Left renal pelvis (tissue), 4 donors: ENCODE measurements around the gene PTCD1. TPM values are rescaled to one million over a fixed set of nuclear protein-coding genes. Genes with fewer than 3 reads are reported as not detected.

Source experiments
- DNase-seq, 4 donors: peaks; one replicate each; pipeline ENCODE4 v3.0.0-alpha.2; 2013; ENCODE audit warnings: low read depth in 4 of 4, low spot score in 3 of 4
- polyA plus RNA-seq, 4 donors: library from polyadenylated mRNA; unstranded; fragments of 120-200 nt; gene quantifications; one replicate each; pipeline ENCODE4 v1.2.1, GENCODE V29; 2013; ENCODE audit not compliant: insufficient read length in 4 of 4

Gene PTCD1, protein sequence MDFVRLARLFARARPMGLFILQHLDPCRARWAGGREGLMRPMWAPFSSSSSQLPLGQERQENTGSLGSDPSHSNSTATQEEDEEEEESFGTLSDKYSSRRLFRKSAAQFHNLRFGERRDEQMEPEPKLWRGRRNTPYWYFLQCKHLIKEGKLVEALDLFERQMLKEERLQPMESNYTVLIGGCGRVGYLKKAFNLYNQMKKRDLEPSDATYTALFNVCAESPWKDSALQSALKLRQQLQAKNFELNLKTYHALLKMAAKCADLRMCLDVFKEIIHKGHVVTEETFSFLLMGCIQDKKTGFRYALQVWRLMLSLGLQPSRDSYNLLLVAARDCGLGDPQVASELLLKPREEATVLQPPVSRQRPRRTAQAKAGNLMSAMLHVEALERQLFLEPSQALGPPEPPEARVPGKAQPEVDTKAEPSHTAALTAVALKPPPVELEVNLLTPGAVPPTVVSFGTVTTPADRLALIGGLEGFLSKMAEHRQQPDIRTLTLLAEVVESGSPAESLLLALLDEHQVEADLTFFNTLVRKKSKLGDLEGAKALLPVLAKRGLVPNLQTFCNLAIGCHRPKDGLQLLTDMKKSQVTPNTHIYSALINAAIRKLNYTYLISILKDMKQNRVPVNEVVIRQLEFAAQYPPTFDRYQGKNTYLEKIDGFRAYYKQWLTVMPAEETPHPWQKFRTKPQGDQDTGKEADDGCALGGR
- polyA plus RNA-seq: 1 to 10 TPM; 3.9 to 6.9 (median 4.6) TPM

DNA sequence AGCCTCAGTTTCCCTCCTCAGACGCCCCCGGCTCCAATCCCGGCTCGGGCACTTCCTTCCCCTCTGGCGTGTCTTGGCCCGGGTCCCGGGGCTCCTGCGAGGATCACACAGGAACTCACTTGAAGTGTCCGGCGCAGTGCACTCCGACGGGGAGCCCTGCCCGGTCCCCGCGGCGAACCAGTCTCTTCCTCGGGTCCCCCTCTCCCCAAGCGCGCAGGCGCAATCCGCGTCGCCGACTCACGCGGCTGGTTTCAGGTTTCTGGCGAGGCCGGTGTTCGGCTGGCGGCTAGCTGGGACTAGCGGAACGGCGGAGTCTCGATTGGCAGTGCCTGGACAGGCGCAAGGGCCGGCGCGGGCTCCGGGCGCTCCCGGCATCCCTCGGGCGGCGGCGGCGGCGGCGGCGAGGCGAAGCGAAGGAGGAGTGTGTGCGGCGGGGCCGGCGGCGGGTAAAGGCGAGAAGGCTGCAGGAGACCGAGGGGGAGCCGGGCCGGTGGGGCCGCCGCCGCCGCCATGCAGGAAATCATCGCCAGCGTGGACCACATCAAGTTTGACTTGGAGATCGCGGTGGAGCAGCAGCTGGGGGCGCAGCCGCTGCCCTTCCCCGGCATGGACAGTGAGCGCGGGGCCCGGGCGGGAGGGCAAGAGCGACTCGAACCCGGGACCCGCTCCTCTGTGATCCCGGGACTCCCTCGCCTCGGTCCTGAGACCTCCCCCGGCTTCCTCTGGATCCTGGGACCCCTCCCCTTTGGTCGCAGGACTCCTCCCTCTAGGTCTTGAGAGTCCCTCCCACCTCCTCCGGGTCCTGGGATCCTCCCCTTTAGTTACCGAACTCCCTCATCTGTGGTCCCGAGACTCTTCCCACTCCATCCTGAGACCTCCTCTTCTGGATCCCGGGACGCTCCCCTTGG is at the start of gene PTCD1, which contains the start of gene CPSF4:
Gene PTCD1, minus strand, starts transcription at position 226 of the 908 bp plus-strand sequence. CDS start 3,556 bp downstream, outside the sequence.
Gene CPSF4, plus strand, starts transcription at position 371 of the 908 bp plus-strand sequence. Its CDS starts 140 bp downstream, at position 511.
- DNase-seq: peak; percentile 80 to 91 (median 85)

DNA sequence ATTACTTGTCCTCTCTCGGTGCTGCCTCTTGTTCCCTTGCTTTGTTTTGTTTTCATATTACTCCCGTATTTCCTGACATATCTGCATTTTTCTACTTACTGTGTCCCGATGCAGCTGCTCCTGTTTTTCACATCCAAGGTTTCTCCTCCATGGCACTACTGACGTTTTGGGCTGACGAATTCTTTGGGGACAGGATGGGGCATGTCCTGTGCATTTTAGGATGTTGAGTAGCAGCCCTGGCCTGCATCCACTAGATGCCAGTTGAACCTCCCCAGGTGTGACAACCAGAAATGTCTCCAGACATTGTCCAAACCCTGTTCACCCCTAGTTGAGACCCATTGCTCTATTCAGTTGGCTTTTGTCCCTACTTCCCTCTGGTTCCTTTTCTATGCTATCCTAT is 46.5 kb upstream of the PTCD1 start:
- DNase-seq: no peak

DNA sequence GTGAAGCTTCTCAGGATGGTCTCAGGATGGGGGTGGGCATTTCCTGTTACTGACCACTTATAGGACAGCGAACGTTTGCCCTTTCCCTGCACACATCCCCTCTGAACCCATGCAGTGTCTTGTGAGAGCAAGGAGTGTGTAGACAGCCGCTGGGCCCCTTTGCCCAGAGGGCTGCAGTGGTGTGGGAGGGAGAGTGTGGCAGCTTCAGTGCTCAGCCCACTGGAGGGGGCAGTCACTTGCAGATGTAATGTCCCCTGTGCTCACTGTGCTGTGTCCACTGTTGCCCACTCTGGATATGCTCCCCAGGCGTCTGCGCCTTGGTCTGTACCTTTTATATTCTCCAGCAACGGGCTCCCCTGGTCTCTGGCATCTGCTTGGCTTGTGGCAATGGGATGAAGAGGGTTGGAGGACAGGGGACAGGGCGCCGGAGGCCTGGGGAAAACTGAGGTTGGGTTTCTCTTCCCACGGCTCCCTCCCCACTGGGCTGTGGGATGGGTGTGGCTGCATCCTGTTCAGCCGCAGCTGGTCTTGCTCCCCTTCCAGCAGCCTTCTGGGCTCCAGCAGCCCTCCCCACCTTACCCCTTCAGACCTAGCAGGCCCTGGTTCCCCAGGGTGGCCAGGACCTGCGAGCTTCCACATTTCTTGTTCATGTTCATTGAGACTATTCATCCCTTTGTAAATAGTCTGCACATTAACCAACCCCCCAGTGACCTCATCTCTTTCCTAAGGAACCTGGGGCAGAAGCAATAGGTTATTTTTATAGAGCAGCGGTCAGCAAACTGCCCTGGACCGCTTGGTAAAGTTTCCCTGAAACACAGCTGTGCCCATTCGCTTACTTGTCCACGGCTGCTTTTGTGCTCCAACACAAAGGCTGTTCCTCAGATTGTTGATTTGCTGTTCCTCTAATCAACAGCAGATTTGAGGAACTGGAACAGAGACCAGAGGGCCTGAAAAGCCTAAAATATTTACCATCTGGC is 40.2 kb upstream of the PTCD1 start:
- no peak for DNase-seq

DNA sequence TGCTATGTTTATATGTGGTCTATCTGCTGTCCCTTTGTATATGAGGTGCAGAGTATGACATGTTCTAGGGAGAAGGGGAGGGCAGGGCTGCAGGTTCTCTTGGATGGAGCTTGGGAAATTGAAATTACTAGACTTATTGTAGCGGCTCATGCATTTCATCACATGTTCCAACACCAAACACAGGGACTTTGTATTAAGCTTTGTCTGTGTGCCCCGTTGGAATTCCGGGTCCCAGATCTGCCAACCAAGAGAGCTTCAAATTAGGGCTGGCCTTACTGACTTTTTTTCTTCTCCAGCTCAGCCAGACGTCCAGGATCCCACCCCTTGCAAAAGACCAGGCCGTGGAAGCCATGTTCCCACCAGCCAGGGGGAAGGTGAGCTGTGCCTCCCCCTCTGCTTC is 37.5 kb upstream of the PTCD1 start:
- no peak for DNase-seq

DNA sequence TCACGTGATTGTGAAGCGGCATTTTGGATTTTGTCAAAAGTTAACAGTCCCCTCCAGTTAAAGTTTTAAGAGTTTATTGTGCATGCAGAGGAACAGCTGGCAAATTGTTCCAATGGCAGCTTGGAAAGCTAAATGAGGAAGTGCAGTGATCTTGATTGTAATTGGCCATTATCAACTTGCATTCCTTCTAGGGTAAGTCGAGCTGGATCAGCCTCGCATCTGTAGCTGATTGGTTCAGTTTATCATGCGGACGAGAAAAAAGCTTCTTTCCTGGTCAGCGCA is 34.7 kb upstream of the PTCD1 start:
- peak in 2 of 4 donors; percentile 21 to 22 for DNase-seq

DNA sequence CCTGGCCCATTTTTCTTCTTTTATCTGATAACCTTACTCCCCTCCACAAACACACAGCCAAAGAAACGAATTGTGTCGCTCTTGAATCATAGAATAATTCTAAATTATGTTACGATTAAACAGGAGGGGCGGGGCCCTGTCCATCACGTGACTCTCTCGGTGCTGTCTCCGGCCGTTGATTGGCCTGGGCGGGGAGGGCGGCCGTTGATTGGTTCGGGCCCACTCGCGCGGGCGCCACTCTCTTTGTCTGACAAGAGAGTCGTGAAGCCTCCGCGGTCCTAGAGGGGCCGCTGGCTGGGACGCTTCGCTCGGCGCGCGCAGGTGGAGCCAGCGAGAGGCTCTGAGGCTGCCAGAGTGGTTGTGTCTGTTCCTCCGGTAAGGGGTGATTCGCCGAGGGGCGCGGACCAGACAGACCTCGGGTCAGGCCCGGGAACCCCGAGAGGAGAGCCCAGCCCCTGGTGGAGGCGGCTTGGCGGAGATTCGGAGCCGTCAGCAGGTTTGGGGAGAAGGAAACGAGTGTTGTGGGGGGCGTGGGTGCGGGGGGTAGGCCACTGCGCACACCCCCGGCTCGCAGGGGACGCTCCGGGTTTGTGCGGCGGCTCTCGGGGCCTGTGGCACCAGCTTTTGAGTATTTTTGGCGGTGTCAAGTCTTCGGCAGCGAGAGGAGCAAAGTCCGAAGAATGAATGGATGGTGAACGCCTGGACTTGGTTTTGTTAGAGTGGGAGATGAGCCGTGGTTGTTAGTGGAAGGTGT is 34.1 kb upstream of the PTCD1 start, which contains the start of gene ZNF789:
Gene ZNF789, plus strand, starts transcription at position 330 of the 754 bp plus-strand sequence. CDS start 3,567 bp downstream, outside the sequence.
- DNase-seq: peak; percentile 81 to 92 (median 88)

DNA sequence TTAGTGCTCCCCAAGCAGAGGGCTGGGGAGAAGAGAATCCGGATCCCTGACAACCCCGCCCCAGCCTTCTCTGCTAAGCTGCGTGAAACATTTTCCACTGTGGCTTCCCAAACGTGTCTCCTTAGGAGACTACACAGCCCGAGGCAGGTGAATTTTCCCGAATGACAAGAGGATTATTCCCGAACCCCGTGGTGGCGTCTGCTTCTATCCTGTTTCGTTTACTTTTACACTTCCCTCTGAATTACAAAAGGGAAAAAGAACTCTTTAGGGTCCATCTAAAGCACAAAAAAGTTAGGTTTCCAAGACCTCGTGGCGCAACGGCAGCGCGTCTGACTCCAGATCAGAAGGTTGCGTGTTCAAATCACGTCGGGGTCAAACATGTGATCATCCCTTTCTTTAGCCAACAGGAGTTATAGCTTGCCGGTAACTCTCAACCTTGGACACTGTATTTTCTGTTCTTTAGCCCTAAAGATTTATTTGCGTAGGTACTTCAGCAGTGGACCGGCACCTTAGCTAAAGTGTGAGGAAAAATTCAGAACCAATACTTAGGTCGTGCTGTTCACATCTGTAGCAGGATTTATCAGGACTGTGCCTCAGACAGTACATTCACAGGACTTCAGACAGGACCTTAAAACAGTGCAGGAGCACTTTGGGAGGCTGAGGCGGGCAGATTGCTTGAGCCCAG is 30.9 kb upstream of the PTCD1 start:
- DNase-seq: no peak

DNA sequence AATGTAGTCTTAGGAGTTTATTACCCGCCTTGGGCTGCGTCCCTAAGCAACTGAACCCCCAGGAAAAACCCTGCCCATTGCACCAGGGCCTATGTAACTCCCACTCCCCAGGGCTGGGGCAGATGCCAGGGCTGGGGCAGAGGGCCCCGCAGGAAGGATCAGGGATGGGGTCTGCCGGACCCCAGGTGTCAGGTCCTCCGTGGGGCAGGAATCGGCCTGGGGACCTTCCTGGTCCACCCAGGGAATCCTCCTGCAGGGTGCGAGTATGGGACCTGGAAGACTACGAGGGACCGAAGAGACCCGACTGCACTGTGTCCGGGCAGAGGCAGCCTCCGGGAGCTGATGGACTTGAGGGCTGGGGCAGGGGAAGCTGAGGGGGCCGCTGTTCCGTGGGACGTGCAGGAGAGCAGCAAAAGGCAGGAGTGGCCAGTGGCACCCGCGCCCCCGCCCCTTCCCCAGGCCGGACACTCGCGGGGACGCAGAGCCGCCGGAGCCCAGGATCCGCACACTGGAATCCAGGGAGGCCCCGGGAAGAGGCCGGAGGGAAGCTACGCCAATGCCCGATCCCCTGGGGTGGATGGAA is 29.8 kb upstream of the PTCD1 start:
- DNase-seq: no peak

DNA sequence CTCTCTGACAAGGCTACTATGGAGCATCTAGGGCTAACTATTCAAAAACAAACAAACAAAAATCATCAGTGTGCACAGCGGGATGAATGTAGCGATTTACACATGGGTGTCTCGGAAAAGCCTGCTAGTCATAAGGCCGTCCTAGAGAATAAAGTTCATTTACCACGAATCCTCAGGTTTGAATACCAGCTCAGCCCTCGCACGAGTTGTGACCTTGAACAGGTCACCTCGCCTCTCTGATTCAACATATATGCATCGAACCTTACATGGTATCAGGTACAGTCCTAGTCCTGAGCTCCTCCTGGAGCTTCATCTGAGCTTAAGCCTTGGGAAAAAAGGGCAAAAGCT is 26.8 kb upstream of the PTCD1 start:
- DNase-seq: no peak

DNA sequence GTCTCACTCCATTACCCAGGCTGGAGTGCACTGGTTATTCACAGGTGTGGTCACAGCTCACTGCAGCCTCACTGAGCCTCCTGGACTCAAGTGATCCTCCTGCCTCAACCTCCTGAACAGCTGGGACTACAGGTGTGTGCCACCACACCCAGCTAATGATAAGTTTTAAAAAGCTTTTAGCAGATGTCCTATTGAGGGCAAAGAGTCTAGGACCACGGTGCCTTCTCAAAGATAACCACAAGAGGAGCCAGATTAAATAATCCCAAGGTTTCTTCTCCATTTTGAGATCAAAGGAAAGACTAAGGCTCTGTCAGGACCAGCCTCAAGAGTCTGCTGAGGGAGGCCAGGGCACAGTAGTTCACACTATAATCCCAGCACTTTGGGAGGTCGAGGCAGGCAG is 22.6 kb upstream of the PTCD1 start:
- DNase-seq: no peak

DNA sequence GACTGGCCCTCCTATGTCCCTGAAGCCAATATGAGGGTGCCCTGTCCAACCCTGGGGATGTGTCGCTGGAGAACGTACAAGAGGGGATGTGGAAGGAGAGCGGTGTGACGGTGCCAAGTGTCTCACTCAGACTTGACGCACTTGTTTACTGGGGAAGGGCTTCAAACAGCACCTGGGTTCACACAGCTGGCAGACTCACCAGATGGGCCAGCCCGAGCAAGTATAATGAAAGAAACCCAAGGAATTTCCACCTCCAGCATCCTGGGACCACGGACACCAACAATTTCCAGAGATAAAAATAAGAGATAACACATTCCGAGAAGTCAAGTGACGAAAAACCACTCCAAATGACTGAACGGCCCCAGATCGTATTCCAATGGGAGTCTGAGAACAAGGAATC is 22.1 kb upstream of the PTCD1 start:
- DNase-seq: no peak

DNA sequence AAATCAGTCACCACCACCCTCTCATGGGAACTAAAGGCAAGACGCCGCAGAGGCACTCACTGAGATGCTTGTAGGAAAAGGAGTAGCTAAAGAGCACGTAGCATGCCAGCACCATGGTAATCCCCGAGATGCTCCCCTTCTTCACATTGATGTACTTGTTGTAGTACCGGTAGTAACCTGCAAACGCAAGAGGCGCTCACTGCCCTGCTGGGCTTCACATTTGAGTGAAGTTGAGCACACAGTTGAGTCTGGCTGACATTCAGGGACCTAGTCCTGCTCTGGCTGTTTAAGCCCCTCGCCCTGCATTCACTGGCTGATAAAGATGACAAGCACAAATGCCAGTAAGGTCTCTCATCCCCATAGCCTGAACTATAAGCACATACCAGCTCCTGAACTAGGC is 20.5 kb upstream of the PTCD1 start:
- DNase-seq: no peak

DNA sequence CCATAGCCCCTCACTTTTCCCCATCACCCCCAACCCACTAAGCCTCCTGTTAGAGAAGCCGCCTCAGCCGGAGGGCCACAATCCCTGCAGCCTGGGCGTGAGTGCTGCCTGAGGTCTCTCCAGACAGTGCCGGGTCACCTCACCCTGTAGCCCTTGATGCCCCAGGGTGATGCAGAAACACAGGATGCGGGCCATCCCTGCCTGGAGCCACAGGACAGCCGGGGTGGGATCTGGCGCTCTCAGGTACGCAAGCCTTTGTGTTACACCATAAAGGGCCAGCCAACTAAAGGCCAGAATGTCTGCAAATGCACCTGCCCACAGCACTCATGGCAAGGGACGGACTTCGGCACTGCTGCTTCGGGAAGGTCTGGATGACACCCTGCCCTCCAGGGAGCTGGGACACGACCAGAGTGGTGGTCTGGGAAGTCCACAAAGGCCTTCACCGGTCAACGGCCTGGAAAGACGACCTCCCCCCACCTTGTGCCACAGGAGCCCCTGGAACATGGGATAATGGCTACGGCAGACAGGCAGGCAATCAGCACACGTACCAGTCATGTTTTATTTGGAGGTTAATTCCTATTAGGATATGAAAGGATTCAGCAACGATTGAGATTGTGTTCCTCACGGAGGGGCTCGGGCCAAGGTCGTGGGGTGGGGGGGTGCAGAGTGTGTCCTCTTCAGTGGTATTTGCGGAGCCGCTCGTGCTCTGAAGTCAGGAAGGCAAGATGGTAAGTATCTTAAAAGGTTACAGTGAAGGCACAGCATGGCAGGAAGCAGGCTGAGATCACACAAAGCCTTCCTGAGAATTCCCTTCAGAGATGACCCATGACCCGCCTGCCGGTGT is 19.3 kb upstream of the PTCD1 start:
- no peak for DNase-seq

DNA sequence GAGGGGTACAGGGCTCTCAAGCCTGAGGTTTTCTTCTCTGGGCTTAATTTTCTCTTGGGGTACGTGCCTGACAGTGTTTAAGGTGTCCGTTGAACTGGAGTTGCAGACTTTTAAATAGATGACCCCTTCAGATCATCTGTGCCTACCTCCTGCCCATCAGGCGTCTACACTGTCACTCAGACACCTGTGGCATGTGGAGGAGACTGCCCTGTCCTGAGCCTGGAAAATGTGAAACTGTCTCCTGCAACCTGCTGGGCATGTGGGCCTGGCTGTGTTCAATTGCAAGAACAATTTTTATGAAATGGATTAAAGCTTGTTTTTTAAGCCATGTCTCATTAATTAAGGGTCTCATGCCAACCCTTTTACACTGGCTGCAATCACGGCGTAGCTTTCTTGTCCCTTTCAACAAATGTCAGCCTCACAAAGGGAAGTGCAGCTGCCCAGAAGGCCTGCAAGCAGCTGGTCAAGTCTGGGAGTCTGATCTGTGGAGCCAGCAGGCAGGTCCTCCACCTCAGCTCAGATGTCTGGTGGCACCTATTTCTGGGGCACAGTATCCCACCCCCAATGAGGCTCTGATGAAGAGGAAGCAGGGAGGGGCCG is 18.6 kb upstream of the PTCD1 start:
- DNase-seq: no peak

DNA sequence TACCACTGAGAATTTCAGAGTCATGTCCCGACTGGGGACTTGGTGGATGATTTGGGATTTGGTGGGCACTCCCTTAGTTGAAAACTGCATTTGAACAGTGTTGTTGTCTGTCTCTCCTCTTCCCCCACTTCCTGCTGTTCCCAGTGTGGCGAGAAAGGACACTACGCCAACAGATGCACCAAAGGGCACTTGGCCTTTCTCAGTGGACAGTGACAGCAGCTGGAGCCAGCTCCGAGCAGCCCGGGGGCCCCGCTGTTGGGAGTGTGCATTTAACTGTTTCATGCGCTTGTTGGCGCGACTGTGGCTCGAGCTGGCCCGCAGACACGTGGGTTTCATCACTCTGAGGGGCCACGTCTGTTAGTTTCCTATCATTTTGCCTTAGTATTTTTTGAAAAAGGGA is 17.7 kb upstream of the PTCD1 start:
- DNase-seq: no peak

DNA sequence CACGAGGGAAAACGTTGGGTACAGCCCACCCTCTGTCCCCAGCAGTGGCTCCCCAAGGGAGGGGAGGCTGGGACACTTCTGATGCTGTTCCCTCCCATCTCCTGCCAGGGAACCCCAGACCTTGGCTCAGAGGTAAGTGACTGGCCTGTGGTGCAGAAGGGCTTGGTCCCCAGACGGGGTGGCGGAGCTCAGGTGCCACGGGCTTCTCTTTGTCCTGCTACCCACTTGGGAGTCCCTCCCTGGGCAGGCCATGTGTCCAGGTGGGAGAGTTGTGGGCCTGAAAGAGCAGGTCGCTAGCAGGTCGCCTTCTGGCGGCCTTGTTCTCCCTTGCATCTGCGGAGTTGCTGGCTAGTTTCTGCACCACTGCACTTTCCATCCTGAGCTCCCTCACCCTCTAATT is 17.3 kb upstream of the PTCD1 start:
- no peak for DNase-seq

DNA sequence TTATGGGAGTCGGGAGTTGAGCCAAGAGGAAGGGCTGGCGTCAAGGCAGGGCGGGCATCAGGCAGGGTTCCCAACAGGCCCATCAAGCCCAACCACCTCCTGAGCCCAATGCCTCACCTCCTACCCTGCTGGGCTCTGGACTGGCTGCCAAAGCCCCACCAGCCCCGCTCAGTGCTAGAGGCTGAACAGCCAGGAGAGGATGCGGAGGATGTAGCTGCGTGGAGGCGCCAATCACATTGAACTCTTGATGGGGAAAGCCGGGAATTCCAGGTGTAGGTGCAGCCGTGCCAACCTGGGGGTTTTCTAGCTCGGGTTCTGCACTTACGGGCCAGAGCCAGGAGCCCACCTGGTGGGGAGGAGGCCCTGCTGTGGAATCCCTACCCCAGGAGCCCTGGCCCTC is 14.5 kb upstream of the PTCD1 start:
- no peak for DNase-seq
